HG03378 (cell line): ENCODE results near the gene NTRK3.

Source experiments
- ATAC-seq: cut with Tn5 transposase; IDR thresholded peaks from one replicate; pipeline ENCODE4 v1.9.1; 2021; ENCODE audit warnings: mild to moderate bottlenecking, moderate library complexity; ENCODE audit not compliant: unreplicated experiment

The NTRK3 gene

DNA sequence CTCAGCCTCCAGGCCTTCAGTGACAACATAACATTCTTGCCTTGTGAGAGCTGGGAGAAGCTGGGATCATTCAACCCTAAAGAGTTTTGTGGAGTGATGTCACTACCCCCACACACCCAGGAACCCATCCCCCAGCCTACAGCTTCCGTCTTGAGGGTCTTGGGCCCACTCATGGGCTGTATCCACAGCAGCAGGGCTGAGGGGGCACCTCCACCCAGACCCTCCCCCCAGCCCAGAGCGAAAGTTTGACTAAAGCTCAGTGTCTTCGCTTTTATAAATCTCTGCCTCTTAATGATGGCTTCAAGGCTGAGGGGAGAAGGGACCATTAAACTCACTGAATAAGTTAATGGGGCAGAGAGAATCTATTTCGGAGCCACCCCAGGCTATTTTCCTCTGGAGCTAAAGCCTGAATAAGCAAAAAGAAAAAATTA is 23.8 kb downstream of the NTRK3 start:
- no peak for ATAC-seq

DNA sequence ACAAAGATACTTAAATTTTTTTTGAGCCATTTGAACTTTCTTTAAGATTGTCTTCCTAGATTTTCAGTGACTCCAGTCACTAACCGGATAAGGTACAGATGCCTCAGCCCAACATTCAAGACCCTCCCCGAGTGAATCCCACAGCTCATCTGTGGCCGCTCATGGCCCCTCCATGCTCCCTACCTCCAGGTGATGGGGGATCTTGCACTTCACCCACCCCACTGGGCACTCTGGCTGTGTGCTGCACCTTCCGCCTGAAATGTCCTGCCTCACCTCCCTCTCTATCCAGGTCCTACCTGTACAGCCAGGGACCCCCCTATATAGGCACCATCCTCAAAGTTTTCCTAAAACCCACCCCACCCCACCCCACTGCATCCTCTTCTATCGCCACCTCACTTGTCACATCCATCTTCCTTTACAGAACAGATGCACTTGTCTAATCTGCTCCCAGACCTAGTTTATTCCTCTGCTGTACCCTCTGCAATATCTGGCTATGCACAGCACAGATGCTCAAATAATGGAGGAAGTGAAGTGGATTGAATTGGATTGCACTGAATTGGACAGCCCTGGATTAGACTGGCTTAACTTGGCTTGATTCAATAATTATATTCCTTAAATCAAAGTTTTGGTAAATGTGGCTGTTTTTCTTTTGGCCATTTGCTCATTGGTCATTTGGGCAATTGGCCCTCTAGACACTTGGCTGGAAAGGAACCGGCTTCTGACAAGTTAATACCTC is 24.5 kb downstream of the NTRK3 start:
- no peak for ATAC-seq

DNA sequence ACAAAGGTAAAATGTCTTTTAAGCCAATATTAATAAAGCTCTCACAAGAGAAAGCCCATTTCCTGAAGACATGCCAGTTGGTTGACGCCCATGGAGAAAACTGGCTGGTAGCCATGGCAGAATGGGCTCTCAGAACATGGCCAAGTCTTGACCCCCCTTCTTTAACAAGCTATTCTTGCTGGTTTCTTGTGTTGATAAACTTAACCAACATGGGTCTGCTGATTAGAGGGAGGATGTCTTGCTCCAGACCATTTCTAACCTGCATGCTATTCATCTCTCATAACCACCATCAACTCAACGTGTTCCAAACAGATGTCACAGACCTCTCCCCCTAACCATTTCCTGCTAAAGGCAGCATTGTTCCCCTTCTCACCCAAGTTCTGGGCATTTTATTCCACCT is 25.7 kb downstream of the NTRK3 start:
- no peak for ATAC-seq

DNA sequence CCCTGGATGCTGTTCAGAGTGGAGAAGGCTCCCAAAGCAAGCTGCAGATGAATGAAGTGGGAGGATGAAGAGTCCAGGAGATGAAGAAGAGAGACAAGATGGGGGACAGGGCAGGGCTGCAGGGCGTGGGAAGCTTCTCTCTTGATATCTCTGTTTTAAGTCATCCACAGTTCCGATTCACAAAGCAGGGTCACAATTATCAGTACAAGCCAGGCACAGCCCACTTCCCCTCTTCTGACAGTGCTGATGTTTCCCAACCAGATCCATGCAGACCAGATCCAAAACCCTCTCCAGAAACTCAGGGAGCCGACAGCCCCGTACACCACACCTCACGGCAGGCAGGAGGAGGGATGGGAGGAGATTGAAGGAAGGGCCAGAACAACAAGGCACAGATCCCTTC is 31.1 kb downstream of the NTRK3 start:
- ATAC-seq: no peak

DNA sequence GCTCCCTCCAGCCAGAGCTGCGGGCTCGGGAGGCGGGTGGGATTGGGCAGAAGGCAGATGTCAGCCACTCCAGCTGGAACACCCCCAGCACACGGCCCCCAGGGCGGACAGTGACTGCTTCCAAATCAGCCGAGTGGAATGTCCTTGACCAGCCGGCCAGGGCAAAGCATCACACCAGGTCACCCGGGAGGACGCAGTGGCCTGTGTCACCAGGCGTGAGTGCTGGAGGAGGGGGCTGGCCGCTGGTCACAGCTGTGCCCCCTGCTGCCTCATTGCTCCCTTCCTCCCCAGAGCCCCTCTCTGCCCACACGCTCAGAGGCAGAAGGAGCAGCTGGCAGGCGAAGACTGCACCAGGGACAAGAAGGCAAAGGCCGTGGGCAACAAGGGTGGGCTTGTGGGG is 33.5 kb downstream of the NTRK3 start:
- no peak for ATAC-seq

DNA sequence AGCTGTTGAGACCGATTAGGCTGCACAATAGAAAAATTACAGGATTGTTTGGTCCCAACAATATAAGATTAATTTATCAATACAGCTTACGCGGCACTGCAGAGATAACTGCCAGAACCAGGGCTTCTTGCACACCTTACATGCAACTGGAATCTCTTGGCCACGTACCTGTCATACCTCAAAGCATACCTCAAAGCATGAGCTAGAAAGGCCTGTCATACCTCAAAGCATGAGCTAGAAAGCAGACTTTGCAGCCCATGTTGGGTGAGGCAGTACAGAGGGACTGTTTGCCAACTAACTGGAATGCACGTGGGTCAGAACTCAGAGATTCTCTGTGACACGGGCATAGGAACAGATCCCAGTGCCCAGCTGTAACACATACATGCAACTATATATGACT is 34.7 kb downstream of the NTRK3 start:
- ATAC-seq: no peak

DNA sequence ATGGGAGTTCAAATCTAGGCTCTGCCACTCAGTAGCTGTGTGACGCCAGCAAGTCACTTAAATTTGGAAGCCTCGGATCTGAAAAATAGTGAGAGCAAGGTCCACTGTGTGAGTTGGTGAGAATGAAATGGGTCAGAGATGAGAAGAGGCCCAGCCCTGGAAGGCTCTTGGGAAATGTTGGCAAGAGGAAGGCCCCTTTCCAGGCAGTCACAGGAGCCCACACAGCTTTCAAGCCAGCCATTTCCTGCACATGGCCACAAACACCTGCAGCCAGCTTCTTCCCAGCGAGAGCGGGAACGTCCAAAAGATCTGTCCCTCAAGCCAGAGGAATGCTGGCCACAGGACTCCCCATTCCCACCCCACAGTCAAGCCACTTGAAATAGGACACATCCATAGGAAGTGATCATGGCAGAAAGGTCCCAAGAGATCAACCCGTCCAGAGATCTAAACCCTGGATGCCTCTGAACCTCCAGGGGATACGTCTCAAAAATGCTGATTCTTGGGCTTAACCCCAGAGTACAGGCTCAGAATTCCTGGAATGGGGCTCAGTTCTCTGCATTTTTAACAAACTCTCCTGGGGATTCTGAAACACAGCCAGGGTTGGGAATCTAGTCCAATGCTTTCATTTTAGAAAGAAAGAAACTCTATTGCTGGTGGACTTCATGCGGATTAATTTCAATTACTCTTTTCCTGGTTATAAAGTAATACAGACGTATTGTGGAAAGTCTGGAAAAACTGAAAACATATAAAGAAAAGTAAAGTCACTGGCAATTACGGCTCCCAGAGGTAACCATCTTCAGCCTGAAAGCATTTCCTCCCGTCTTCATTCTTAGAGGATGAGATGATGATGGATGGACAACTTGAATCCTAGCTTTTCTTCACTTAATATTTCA is 35.9 kb downstream of the NTRK3 start:
- ATAC-seq: no peak

DNA sequence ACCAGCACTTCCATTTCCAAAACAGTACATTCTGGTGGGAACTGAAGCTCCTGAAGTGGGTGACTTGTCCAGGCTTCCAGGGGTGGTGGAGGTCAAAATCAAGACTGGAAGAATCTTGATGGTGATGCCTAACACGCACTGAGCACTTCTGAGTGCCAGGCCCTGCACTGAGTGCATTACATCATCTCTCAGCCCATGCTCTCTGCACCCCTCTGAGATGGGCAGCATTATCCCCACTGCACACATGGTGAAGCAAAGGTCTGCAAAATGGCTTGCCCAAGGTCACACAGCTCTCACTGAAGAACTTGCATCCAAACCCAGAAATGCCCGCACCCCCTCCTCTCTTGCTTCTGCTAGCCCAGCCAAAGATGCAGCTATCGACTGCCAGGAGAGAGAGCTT is 36.9 kb downstream of the NTRK3 start:
- ATAC-seq: no peak

DNA sequence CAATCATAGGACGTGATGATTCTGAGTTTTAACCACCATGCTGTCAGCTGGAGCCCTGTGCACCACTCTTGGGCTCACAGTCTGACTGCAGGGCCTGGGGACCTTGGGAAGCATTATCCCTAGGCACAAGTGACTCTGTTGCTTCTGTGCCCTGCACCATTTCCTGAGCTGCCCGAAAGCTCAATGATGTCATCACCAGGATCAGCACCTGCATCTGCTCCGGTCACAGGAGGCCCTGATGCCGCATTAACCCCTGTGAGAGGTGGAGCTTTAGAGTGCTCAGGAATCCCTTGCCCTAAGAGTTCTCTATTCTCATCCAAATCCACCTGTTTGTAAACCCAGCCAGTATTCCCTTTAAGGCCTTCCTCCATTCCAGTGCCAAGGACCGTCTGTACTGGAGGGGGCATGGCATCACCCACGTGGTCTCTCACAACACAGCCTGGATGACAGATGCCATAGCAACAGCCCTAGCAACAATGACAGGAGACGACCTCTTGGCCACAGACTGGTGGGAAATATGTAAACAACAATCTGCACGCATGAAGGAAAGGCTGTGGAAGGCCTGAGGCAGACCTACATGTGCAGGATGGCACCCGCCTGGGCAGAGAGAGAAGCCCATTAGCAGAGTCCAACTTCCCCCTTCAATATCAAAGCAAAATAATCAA is 37.9 kb downstream of the NTRK3 start:
- no peak for ATAC-seq

DNA sequence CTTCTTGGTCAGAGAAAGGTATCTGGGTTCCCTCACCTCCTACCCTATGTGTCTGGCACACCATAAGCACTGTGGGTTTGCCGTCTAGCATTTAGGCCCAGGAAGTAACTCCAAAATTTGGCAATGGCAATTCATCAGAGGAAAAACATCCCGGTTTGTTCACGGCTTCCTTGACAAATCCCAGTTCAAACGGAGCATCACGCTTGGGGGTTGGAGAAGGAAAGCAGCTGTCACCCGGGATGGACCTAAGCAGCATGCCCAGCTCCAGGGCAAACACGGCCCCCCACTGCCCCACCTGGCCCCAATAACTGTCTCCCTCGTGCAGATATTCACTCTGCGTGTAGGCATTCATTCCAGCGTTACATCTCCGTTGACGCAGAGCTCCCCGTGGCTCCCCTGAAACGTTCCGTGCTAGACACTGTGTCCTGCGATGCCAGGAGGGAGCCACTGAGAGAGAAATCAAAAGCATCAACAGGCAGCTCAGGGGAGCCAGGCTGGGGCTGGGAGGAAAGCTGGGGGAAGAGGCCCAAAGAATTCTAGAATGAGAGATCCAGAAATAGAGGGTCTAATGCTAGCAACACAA is 41.4 kb downstream of the NTRK3 start:
- no peak for ATAC-seq

DNA sequence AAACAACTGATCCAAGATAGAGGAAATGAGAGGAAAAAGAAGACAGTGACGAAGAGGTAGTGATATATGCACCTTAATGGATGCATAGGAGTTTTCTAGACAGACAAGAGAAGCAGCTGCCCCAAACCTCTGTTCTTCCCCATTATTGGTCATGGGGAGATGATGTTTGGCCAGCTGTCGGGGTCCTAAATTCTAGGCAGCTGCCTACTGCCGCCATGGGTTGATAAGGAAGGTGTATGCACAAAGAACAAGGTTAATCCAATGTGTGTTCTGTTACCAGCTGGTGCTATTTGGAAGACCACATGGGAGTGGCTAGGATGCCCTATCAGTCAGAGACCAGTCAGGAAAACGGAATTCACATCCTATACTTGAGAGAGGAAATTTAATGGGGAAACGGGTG is 47.4 kb downstream of the NTRK3 start:
- no peak for ATAC-seq

DNA sequence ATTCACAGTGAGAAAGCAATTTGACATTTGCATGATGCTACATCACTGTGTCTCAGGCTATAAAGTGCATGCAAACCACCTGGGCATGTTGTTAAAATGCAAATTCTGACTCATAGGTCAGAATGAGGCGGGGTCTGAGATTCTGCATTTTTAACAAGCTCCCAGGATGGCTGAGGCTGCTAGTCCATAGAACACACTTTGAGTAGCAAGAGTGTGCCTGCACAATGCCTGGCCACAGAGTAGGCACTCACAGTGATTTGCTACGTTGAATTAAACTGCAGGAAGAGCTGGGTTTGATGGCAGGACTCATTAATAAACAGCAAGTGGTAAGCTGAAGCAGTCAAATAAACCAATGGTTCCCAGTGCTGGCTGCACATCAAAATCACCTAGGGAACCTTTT is 48.1 kb downstream of the NTRK3 start:
- no peak for ATAC-seq

DNA sequence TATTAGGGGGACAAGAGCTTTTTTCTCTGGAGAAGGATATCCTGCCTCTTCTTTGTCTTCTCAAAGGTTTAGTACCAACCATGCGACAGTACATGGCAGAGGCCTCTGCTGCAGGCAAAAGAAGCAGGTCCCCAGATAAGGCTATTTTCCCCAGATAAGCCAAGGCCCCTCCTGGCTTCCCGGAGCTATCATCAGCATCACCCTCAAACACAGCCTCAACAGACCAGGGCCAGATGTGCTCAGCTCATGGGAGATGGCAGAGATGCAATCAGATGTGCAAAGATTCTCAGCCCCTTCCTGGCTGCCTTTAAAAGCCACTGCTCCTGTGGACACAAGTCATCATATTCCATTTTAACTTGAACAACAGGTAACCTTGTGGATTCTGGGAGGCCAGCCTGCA is 49.0 kb downstream of the NTRK3 start:
- no peak for ATAC-seq

DNA sequence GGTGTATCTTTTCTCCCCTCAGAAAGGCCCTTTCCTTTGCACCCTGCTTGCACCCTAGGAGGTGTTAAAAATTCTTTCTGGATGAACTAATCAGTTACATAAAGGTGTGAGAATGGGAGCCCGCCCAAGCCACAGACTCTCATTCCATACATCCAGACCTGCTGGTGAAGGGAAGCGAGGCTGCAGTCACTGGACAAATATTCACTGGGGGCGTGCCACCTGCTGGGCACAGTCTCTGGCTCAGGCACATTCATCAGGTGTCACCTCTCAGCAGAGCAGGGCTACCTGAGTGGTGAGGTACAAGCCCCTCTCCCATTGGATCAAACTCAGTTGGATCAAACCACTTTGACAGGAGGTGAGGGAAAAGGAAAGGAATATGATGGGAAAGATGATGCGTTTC is 52.0 kb downstream of the NTRK3 start:
- ATAC-seq: no peak

DNA sequence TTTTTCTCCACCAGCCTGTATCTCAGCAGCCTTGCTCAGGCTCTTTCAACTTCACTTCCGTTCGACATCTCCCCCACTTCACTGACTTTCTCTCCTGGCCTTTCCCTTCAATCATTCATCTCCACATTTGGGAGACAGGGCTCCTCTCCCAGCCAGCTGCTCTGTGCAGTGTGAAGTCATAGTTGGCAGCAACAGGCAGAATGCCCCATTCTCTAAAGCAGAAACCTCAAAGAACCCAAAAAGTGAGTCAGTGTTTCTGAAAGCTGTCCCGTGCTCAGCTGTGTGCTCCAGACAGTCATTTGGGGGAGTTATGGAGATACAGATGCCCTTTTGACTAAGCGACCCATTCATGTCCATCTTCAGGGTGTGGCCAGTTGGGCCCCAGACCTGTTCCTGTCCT is 54.3 kb downstream of the NTRK3 start:
- no peak for ATAC-seq

DNA sequence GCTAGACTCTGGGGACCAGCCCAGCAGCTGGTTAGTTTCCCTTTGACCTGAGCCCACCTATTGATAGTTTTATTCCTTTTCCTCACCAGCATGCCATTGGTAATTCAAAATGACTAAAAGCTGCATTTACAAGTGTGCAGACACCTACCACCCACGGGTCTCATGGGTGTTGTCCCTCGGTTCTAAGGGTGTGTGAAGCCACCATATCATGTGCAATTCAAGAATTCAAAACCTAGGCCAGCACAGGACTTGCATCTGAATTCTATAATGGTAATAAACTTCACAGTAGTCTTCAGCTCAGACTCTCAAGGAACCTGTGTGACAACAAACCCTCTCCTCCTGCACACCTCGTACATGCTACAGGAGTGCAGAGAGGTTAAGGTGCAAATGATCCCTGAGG is 55.3 kb downstream of the NTRK3 start:
- no peak for ATAC-seq

DNA sequence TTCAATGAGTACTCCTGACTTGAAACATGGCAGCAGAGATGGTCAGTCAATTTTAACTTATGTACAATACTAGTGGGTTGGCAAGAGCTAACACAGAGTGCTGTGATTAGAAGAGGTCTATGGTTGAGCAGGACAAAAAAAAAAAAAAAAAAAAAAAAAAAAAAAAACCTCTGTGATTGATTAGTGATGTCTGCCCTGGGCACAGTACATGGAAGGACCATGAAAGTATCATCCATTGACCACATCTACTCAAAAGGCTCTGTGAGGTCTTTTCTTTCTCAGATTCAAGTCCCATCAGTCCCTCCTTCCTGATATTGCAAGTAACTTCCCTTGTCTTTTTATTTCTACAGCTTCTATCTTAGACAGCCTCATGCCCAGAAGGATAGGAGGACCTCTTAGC is 59.6 kb downstream of the NTRK3 start:
- no peak for ATAC-seq

DNA sequence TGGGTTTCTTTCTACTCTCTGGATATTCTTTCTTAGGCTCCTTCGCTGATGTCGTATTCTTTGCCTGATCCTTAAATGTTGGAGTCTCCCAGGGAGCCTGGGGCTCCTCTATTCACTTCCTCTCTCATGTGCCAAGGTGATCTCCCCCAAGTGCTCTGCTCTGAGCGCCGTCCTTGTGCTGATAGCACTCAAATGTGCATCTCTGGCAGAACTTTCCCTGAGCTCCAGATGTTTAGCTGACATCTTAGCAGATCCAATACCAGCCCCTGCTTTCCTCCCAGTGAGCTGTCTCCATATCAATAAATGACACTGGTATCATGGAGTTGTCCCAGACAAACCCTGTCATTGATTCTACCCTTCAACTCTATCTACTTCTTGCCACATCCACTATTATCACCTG is 62.4 kb downstream of the NTRK3 start:
- no peak for ATAC-seq

DNA sequence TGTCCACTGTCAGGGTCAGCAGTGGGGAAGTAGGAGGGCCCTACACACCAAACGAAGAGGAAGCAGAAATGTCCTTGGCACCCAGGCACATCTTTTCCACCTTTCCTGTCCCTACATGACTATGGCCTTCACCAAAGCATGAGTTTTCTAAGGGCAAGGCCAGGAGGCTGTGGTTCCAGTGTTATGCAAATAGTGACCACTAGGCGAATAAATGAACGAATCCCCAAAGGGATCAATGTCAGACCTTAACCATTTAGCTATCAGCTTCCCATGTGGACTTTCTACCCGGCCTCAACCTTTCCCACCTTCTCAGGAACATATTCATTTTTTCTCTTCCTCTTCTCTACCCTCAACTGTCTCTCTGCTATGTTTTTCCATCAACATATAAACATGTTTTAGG is 63.1 kb downstream of the NTRK3 start:
- ATAC-seq: no peak

DNA sequence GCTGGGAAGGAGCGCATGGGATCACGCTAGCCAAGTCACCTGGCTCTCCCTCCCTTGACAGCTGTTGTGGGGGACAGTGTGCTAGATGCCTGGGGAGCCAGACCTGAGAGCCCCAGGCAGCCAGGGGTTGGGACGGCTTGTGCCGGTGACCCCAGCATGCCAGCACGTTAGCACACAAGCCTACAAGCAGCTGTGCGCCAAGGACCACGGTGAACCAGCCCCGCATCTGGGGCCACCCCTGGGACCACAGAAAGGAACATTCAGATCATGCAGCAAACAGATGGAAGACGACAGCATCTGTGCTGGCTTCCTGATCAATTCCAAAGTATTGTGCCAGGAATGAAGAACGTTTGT is 64.8 kb downstream of the NTRK3 start:
- no peak for ATAC-seq

DNA sequence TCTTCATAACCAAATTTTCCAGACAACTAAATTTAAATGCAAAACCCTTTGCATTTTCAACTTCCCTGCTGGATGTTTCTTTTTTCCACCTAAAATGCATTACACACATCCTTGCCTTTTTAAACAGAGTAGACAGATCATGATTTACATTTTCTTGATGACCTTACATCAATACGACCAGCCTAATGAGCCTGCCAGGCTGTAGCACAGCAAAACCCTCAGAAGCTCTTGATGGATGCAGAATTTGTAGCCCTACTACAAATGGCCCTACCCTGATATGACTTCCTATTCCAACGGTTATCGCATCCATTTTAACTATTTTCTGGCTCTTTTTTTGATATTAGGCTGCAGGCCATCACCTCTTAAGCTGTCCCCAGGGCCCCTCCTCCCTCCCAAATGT is 66.3 kb downstream of the NTRK3 start:
- no peak for ATAC-seq

DNA sequence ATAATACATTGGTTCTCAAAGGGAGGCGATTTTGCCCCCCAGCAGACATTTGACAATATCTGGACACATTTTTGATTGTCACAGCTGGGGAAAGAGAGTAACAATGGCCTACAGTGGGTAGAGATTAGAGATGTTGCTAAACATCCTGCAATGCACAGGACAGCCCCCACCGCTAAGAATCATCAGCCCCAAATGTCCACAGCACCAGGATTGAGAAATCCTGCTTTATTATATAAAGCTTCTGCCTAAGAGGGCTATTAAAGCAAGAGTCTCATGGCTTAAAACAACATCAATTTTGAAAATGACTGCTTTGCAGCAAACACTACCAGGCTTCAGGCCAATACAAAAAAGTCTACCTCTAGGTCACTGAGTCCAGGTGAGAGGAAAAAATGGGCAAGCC is 68.2 kb downstream of the NTRK3 start:
- ATAC-seq: no peak
